Measurements from ENCODE around the gene NAA80. TPM values are rescaled to one million over a fixed set of nuclear protein-coding genes. Genes with fewer than 3 reads are reported as not detected.

The NAA80 gene
- total and polyA plus RNA-seq, 8 donors, result 3.1 to 107 (median 17.0) TPM

DNA sequence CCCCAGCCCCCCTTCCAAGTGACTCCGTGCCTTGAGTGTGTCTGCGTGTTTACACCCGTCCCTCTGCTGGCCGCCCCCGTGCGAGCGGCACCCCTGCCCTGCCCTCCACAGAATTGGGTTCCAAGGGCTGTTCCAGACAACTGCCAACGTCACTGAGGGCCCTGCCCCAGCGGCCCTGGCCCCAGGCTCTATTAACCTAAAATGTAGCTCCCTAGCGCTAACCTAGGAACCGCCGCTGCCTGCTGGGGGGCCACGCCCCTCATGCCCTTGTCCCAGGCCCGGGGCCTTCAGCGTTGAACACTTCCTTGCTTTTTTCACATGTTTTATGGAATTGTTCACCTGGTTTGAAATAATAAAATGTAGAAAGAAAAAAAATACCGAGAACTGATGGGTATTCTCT lies 40.2 kb downstream of the NAA80 start:
- H3K4me1 ChIP-seq, result peaks cover 18 to 75% (median 37%) of the 10 kb centered on the region in 4 donors
- peak in 1 of 2 donors; percentile 51 for DNase-seq
- peaks cover 39 to 52% (median 48%) of the 10 kb centered on the region in 4 donors for H3K36me3 ChIP-seq
- no peaks in the 10 kb centered on the region for H3K9me3 ChIP-seq
- H3K4me3 ChIP-seq, result no peak overlapping the region
- intact Hi-C loops (cut with DNase I; ENCODE audit: low total_unique reads), result no loop called here
- peak overlapping the region; percentile 7 to 99 (median 96) for H3K27ac ChIP-seq
- 68 to 79% (median 74%) methylated on average over 16 of the region's 16 CpGs for WGBS, 5 donors
- no peaks in the 10 kb centered on the region for H3K27me3 ChIP-seq
- TF ChIP-seq POLR2AphosphoS5 (IDR thresholded peaks at IDR 0.05), result no peak
- TF ChIP-seq, protein P1, sequence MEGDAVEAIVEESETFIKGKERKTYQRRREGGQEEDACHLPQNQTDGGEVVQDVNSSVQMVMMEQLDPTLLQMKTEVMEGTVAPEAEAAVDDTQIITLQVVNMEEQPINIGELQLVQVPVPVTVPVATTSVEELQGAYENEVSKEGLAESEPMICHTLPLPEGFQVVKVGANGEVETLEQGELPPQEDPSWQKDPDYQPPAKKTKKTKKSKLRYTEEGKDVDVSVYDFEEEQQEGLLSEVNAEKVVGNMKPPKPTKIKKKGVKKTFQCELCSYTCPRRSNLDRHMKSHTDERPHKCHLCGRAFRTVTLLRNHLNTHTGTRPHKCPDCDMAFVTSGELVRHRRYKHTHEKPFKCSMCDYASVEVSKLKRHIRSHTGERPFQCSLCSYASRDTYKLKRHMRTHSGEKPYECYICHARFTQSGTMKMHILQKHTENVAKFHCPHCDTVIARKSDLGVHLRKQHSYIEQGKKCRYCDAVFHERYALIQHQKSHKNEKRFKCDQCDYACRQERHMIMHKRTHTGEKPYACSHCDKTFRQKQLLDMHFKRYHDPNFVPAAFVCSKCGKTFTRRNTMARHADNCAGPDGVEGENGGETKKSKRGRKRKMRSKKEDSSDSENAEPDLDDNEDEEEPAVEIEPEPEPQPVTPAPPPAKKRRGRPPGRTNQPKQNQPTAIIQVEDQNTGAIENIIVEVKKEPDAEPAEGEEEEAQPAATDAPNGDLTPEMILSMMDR (IDR thresholded peaks at IDR 0.05), result no peak
- TF ChIP-seq POLR2A (IDR thresholded peaks at IDR 0.05), result no peak
- no peak for TF ChIP-seq EP300 (IDR thresholded peaks at IDR 0.05)

DNA sequence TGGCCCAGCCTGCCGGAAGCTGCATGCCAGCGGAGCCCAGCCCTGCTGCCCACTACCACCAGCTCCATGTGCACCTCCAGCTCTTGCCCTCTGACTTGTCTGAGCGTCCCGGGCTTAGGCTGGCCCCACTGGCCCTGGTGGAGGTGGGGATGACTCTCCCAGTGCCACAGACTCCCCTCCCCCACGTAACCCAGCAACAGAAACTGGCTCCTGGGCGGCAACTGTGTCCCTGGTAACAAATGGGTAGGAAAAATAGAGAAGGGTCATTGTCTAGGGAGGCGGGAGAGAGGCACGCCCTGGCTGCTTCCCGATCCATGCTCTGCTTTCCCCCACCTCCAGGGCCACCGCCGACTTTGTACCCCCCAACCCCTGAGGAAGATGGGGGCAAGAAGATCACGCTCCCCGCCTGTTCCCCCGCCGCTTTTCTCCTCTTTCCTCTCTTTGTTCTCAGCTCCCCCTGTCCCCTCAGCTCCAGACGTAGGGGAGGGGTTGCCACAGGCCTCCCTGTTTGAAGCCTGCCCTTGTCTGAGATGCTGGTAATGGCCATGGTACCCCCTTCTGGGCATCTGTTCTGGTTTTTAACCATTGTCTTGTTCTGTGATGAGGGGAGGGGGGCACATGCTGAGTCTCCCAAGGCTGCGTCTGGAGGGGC lies 41.0 kb downstream of the NAA80 start:
- TF ChIP-seq POLR2AphosphoS5 (IDR thresholded peaks at IDR 0.05), result no peak
- TF ChIP-seq EP300 (IDR thresholded peaks at IDR 0.05), result no peak
- TF ChIP-seq, protein P1 (IDR thresholded peaks at IDR 0.05), result no peak
- H3K27ac ChIP-seq, result peak overlapping the region in 3 of 5 donors; percentile 96 to 99 (median 98)
- no peaks in the 10 kb centered on the region for H3K27me3 ChIP-seq
- no peak overlapping the region for H3K4me3 ChIP-seq
- peaks cover 18 to 72% (median 34%) of the 10 kb centered on the region in 4 donors for H3K4me1 ChIP-seq
- WGBS, 5 donors, result 84 to 90% (median 88%) methylated on average over 16 to 17 of the region's 17 CpGs
- intact Hi-C loops (cut with DNase I; ENCODE audit: low total_unique reads), result no loop called here
- no peaks in the 10 kb centered on the region for H3K9me3 ChIP-seq
- DNase-seq, result peak in 1 of 2 donors; percentile 71
- H3K36me3 ChIP-seq, result peaks cover 46 to 60% (median 57%) of the 10 kb centered on the region in 4 donors

DNA sequence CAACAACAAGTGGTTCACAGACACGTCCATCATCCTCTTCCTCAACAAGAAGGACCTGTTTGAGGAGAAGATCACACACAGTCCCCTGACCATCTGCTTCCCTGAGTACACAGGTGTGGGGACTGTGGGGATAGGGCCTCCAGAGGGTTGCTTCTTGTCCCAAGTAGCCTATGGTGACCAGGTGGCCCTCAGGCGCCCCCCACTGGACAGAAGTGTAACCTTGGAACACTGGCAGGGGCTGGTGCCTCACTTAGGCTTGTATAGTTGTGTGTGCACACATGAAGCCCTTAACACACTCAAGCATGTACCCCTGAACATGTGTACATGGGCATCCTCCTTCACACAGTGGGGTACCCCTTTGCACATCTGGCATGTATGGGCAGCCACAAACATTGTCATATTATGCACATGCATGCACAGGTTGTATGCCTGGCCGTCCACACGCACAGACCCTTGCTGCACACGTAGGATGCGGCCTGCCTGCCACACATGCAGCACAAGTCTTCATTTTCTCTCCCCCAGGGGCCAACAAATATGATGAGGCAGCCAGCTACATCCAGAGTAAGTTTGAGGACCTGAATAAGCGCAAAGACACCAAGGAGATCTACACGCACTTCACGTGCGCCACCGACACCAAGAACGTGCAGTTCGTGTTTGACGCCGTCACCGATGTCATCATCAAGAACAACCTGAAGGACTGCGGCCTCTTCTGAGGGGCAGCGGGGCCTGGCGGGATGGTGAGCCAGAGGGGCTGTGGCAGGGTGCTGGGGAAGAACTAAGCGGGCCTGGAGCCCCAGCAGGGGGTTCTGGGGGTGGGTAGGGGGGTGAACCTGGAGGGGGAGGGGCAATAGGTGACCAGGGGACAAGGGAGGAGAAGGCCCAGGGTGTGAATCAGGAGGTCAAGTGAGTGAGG lies 42.0 kb downstream of the NAA80 start:
- 85 to 93% (median 91%) methylated on average over 19 to 20 of the region's 20 CpGs for WGBS, 5 donors
- Histone ChIP-seq H3K4me1 (peaks cover 18 to 75% (median 37%) of the 10 kb centered on the region in 4 donors), H3K27ac (peak overlapping the region in 3 of 5 donors; percentile 96 to 99 (median 98)), H3K4me3 (no peak overlapping the region), H3K27me3 (no peaks in the 10 kb centered on the region), H3K9me3 (no peaks in the 10 kb centered on the region), H3K36me3 (peaks cover 55 to 69% (median 66%) of the 10 kb centered on the region in 4 donors)
- intact Hi-C loops (cut with DNase I; ENCODE audit: low total_unique reads), result no loop called here
- TF ChIP-seq EP300 (IDR thresholded peaks at IDR 0.05), result no peak
- TF ChIP-seq, protein P1 (IDR thresholded peaks at IDR 0.05), result peak in 4 of 7 experiments; percentile 17 to 46 (median 34)
- peak; percentile 66 to 69 for DNase-seq

DNA sequence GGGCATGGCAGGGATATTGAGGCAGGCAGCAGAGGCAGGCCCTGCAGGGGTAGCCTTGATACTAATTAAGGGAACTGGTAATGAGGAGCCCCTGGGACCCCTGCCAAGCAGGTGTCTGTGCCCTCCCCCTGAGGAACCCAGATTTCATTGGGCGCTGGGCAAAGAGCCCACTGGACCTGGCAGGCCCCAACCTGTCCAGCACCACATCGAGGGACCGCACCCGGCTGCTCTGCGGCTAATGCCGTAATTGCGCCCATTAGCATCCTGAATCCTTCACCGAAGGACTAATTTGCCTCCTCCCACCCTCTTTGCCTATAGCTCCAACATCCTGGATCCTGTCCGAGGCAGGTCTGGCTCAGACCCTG lies 44.0 kb downstream of the NAA80 start:
- no peak for DNase-seq
- Histone ChIP-seq H3K4me1 (peaks cover 15 to 80% (median 40%) of the 10 kb centered on the region in 4 donors), H3K27me3 (no peaks in the 10 kb centered on the region), H3K36me3 (peaks cover 61 to 84% (median 74%) of the 10 kb centered on the region in 4 donors), H3K9me3 (no peaks in the 10 kb centered on the region), H3K27ac (peak overlapping the region; percentile 36 to 98 (median 71)), H3K4me3 (no peak overlapping the region)
- TF ChIP-seq, protein P1 (IDR thresholded peaks at IDR 0.05), result no peak
- TF ChIP-seq POLR2A (IDR thresholded peaks at IDR 0.05), result no peak
- no peak for TF ChIP-seq POLR2AphosphoS5 (IDR thresholded peaks at IDR 0.05)
- WGBS, 5 donors, result 80 to 100% (median 90%) methylated on average over 1 to 9 of the region's 9 CpGs
- intact Hi-C loops (cut with DNase I; ENCODE audit: low total_unique reads), result no loop called here
